GM18873 (cell line): Measurements from ENCODE around the gene CLEC3B.
"Not testable (repeated sequence)": the region's sequence is repeated elsewhere in the genome, so short reads cannot be mapped to it uniquely, and the experiment has no call there.

Experiments used
- ATAC-seq: cut with Tn5 transposase; IDR thresholded peaks from one replicate; pipeline ENCODE4 v1.9.1; 2021; ENCODE audit warnings: mild to moderate bottlenecking, moderate library complexity, moderate number of reproducible peaks; ENCODE audit not compliant: unreplicated experiment, low FRiP score

Gene CLEC3B

GRCh38 chr3:45064512-45065372 lies 38.6 kb downstream of the CLEC3B start:
- ATAC-seq: no peak

GRCh38 chr3:45065373-45065720 lies 39.2 kb downstream of the CLEC3B start:
- no peak for ATAC-seq

- ATAC-seq: no peak
Measured at GRCh38 chr3:45066109-45066801, 40.2 kb downstream of the CLEC3B start.

- ATAC-seq: no peak
Measured at GRCh38 chr3:45067486-45067885, 41.4 kb downstream of the CLEC3B start.

- ATAC-seq: no peak
Measured at GRCh38 chr3:45067941-45068340, 41.8 kb downstream of the CLEC3B start.

- no peak for ATAC-seq
Measured at GRCh38 chr3:45071075-45071474, 45.0 kb downstream of the CLEC3B start.

- no peak for ATAC-seq
Measured at GRCh38 chr3:45075821-45076625, 49.9 kb downstream of the CLEC3B start.

GRCh38 chr3:45078256-45078655 lies 52.2 kb downstream of the CLEC3B start:
- ATAC-seq: not testable (repeated sequence)

- ATAC-seq: no peak
Measured at GRCh38 chr3:45078910-45079522, 52.9 kb downstream of the CLEC3B start.

GRCh38 chr3:45079715-45080114 lies 53.6 kb downstream of the CLEC3B start:
- ATAC-seq: no peak

GRCh38 chr3:45080824-45081223 lies 54.7 kb downstream of the CLEC3B start:
- ATAC-seq: no peak

GRCh38 chr3:45081506-45082141 lies 55.5 kb downstream of the CLEC3B start:
- ATAC-seq: no peak

- ATAC-seq: no peak
Measured at GRCh38 chr3:45082142-45082538, 56.0 kb downstream of the CLEC3B start.

- ATAC-seq: no peak
Measured at GRCh38 chr3:45083023-45083422, 56.9 kb downstream of the CLEC3B start.

GRCh38 chr3:45084361-45084760 lies 58.3 kb downstream of the CLEC3B start:
- no peak for ATAC-seq

- ATAC-seq: no peak
Measured at GRCh38 chr3:45084820-45085816, 59.0 kb downstream of the CLEC3B start.
